Colonic mucosa (tissue), 4 donors: Measurements from ENCODE around the gene CHMP4A. TPM values are rescaled to one million over a fixed set of nuclear protein-coding genes. Genes with fewer than 3 reads are reported as not detected.
"Not testable (repeated sequence)": the region's sequence is repeated elsewhere in the genome, so short reads cannot be mapped to it uniquely, and the experiment has no call there.

ENCODE experiments used
- DNase-seq: peaks from one replicate; pipeline ENCODE4 v3.0.0-alpha.2; 2020
- H3K27ac ChIP-seq: fragments of 200-600 bp; one replicate; pipeline ENCODE4 v1.8.0; 2021
- H3K27me3 ChIP-seq: fragments of 200-600 bp; one replicate; pipeline ENCODE4 v1.8.0; 2021
- H3K36me3 ChIP-seq: fragments of 200-600 bp; one replicate; pipeline ENCODE4 v1.8.0; 2021
- H3K4me1 ChIP-seq: fragments of 200-600 bp; one replicate; pipeline ENCODE4 v1.8.0; 2021; ENCODE audit warnings: mild to moderate bottlenecking
- H3K4me3 ChIP-seq: fragments of 200-600 bp; one replicate; pipeline ENCODE4 v1.8.0; 2021
- H3K9ac ChIP-seq, 2 donors: one replicate each; pipeline ENCODE4 v1.7.0; 2013; ENCODE audit warnings: control low read depth in 2 of 2, low read depth in 2 of 2, low read length in 2 of 2
- H3K9me3 ChIP-seq: fragments of 200-600 bp; one replicate; pipeline ENCODE4 v1.8.0; 2021
- CTCF ChIP-seq: fragments of 200-600 bp; IDR thresholded peaks from one replicate; pipeline ENCODE4 v1.8.0; 2022; ENCODE audit warnings: antibody characterized with exemption, mild to moderate bottlenecking
- intact Hi-C: fragments of 100-400 bp; cut with DNase I; formaldehyde crosslinking; loops from one replicate; pipeline ENCODE4 v1.14.1; 2022
- total RNA-seq, 2 donors: library from RNA; stranded (reverse); fragmentation: NEBNext Ultra II Directional in 1 of 2; extraction: Animal tissue kit (Norgen Biotek cat#: 25700) in 1 of 2; gene quantifications; one replicate each; pipeline ENCODE4 v1.2.1, GENCODE V29; 2021
- donor health status: healthy.
- donor health status: DM: no; HTN: no; CAD: no.
- donor health status: DM: no; HTN: no; CAD: no.

CHMP4A gene
- total RNA-seq, 2 donors from 2014 or later = 47.8 to 48.0 TPM

- intact Hi-C loops = no loop called here
- H3K36me3 ChIP-seq = no peaks in the 10 kb centered on the region
- no peaks in the 10 kb centered on the region for H3K4me1 ChIP-seq
- no peak overlapping the region for H3K27ac ChIP-seq
- TF ChIP-seq CTCF = no peak
- no peaks in the 10 kb centered on the region for H3K27me3 ChIP-seq
- DNase-seq = no peak
- H3K9me3 ChIP-seq = no peaks in the 10 kb centered on the region
- no peak overlapping the region for H3K9ac ChIP-seq
- H3K4me3 ChIP-seq = no peak overlapping the region
Measured at GRCh38 chr14:24250354-24250753, 37.1 kb upstream of the CHMP4A start.

GRCh38 chr14:24249230-24250021 lies 36.1 kb upstream of the CHMP4A start:
- no peaks in the 10 kb centered on the region for H3K36me3 ChIP-seq
- H3K9me3 ChIP-seq = no peaks in the 10 kb centered on the region
- no peak for TF ChIP-seq CTCF
- no peaks in the 10 kb centered on the region for H3K4me1 ChIP-seq
- H3K27ac ChIP-seq = no peak overlapping the region
- intact Hi-C loops = loop anchor here (10.0 kb wide), 1 partner anchor 185 kb away; no protein-coding TSS in a partner anchor
- no peak overlapping the region for H3K4me3 ChIP-seq
- no peak for DNase-seq
- H3K27me3 ChIP-seq = no peaks in the 10 kb centered on the region
- no peak overlapping the region for H3K9ac ChIP-seq

- H3K27me3 ChIP-seq = no peaks in the 10 kb centered on the region
- no peak for TF ChIP-seq CTCF
- DNase-seq = no peak
- no peaks in the 10 kb centered on the region for H3K36me3 ChIP-seq
- intact Hi-C loops = loop anchor here (10.0 kb wide), 1 partner anchor 187 kb away; no protein-coding TSS in a partner anchor
- no peak overlapping the region for H3K4me3 ChIP-seq
- H3K4me1 ChIP-seq = no peaks in the 10 kb centered on the region
- no peaks in the 10 kb centered on the region for H3K9me3 ChIP-seq
- no peak overlapping the region for H3K9ac ChIP-seq
- no peak overlapping the region for H3K27ac ChIP-seq
Measured at GRCh38 chr14:24247422-24247821, 34.1 kb upstream of the CHMP4A start.

DNA sequence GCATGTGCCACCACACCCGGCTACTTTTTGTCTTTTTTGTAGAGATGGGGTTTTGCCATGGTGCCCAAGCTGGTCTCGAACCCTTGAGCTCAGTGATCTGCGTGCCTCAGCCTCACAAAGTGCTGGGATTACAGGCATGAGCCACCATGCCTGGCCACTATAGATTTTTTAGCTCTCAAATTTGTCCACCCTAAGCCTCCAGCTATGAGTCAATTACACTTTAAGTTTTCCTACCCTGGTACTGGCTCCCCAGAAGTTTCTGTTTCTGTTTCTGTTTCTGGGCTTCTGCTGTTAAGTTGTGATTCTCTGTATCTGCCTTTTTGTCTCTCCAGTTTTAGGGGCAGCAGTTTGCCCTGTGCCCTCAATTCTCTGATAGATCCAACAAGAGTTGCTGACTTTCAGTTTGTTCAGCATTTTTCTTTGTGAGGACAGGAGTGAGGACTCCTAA lies 33.5 kb upstream of the CHMP4A start:
- Histone ChIP-seq H3K4me1 (peaks cover under 1% of the 10 kb centered on the region), H3K27ac (no peak overlapping the region), H3K36me3 (no peaks in the 10 kb centered on the region), H3K4me3 (no peak overlapping the region), H3K27me3 (no peaks in the 10 kb centered on the region), H3K9me3 (no peaks in the 10 kb centered on the region), H3K9ac (no peak overlapping the region)
- no peak for DNase-seq
- intact Hi-C loops = loop anchor here (10.0 kb wide), 1 partner anchor 188 kb away; no protein-coding TSS in a partner anchor
- no peak for TF ChIP-seq CTCF

- not testable (repeated sequence) for H3K9ac ChIP-seq, H3K36me3 ChIP-seq, H3K27me3 ChIP-seq, H3K4me3 ChIP-seq, DNase-seq, H3K27ac ChIP-seq, H3K9me3 ChIP-seq
- intact Hi-C loops = loop anchor here (2.0 to 10.0 kb wide), 2 partner anchors 47 to 189 kb away; no protein-coding TSS in a partner anchor
- H3K4me1 ChIP-seq = peaks cover 11% of the 10 kb centered on the region
Measured at GRCh38 chr14:24245350-24245749, 32.1 kb upstream of the CHMP4A start.

DNA sequence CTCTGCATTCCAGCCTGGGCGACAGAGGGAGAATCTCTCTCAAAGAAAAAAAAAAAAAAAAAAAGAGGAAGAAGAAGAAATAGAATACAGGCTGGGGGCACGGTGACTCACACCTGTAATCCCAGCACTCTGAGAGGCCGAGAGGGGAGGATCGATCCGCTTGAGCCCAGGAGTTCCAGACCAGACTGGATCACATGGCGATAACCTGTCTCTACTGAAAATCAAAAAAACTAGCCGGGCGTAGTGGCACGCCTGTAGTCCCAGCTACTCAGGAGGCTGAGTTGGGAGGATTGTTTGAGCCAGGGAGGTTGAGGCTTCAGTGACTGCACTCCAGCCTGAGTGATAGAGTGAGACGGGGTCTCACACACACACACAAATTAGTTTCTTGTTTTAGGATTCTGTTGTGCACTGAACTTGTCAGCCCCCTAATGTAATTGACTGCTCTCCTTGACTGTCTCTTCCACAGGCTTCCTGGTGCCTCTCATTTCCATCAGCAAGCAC lies 30.1 kb upstream of the CHMP4A start:
- Histone ChIP-seq H3K9me3 (no peaks in the 10 kb centered on the region), H3K36me3 (no peaks in the 10 kb centered on the region), H3K27ac (peak overlapping the region; percentile 99), H3K27me3 (no peaks in the 10 kb centered on the region), H3K4me3 (peak overlapping the region; percentile 79), H3K9ac (peak overlapping the region; percentile 76 to 94), H3K4me1 (peaks cover 11% of the 10 kb centered on the region)
- intact Hi-C loops = loop anchor here (2.0 to 10.0 kb wide), 2 partner anchors 27 to 191 kb away; partner anchors contain the start of gene RABGGTA
- no peak for DNase-seq
- TF ChIP-seq CTCF = no peak
